Superior temporal gyrus (tissue), 1 donor: ENCODE data around the gene CDC37.
A peak's percentile ranks its signal among the peaks of the same experiment; 100 is the strongest.

Source experiments
- DNase-seq: peaks from one replicate; pipeline ENCODE4 v3.0.0-alpha.2; 2016; ENCODE audit errors: extremely low spot score

The CDC37 gene

DNA sequence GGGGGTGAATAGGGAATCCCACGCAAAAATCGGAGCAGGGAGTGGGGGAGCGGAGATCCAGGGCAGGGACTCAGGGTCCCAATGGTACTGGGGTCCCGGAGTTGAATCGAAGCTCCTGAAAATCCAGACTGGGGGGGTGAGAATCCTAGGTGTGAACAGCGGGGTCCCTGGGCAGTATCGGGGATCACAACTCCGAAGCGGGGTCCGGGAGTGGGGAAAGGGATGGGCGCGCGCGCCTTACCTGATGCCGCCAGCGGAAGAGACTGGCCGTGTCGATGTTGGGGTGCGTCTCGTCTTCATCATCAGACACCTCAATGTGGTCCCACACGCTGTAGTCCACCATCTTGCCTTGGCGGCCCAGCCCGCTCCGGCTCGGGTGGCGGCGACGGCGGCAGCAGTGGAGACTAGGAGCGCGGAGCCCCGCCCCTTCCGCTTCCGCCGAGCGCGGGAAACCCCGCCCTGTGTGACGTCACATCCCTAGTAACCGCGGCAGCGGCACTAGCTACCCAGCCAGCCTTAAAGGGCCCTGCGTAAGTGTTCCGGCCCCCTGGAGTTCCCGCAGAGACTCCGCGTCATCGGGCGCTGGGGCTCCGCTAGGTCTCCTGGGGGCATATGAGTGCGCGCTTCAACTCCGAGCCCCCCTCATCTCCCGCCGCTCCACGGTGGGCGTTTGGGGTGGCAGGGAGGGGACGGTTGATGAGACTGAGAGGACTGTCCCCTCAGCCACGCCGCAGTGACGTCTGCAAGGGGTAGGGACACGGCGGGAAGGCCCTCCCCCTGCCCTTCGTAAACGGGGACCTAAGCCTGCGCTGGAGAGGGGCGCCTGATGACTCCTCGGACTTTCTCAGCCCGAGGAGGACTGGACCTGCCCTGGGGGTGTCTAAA, at the start of gene CDC37:
Gene CDC37, minus strand, starts transcription at position 406 of the 885 bp plus-strand sequence. Its CDS starts 63 bp downstream, at position 343.
- DNase-seq = peak; percentile 97

DNA sequence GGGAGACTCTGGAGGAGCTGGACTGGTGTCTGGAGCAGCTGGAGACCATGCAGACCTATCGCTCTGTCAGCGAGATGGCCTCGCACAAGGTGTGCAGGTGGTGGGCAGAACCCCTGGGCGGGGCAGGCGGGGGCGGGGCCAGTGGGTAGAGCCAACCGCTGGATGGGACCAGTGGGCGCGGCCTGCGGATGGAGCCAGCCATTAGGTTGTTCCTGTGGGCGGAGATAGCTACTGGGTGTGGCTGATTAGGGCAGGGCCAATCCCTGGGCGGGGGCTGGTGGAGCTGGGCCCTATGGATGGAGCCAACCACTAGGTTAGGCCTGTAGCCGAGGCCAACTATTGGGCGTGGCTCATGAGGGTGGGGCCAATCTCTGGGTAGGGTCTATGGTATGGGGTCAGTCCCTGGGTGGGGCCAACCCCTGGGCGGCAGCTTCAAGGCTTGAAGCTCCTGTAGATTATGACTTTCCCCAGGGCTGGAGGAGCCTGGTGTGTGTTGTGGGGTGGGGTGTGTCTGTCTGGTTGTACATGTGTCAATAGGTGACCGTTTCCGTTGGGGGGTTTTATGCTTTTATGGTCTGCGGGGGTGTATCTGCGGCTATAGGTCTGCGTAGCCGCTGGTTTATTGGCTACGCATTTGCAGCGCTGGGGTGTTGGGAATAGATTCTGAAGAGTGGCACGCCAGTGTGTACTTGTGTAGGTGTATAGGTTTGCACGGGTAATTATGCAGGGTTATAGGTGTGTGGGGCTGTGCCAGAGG, 47.7 kb upstream of the CDC37 start:
- DNase-seq = no peak

DNA sequence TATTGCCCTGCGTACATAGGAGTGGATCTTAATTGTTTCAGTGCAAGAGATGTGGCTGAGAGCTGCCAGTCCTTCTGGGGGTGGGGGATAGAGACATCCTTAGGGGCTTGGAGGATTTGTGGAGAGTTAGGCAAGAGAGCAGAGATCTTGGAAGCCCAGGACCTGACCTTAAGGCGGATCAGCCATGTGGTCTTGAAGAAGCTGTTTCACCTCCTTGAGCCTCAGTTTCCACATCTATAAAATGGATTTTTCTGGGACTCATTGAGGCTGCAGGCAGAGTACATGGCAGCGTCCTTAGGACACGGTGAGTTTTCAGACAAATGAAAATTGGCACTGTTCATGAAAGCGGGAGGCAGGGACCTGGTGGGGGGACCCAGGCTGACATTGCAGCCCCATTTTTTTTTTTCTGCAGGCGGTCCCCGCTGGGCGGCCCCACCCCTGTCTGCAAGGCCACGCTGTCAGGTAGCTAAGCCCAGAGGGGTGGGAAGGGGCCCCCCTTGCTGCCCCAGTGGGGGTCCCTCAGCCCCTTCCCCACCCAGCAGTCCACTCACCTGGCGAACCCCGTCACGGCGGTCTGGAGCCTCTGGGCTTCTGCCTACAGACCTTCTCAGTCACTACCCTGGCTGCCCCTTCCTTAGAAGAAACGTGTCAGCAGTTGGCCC, 47.0 kb upstream of the CDC37 start:
- DNase-seq = no peak

DNA sequence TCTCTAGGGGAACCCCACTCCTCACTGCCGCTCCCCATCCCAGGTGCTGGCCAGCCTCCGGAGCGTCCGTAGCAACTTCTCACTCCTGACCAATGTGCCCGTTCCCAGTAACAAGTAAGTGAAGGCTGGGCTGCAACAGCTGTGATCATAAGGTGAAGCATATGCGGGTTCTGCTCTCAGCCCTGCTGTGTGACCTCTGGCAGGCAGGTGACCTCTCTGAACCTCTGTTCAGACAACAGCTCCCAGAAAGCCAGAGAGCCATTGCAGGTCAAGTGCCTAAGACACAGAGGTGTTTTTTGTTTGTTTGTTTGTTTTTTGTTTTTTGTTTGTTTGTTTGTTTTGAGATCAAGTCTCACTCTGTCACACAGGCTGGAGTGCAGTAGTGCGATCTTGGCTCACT, 45.7 kb upstream of the CDC37 start:
- DNase-seq = no peak

DNA sequence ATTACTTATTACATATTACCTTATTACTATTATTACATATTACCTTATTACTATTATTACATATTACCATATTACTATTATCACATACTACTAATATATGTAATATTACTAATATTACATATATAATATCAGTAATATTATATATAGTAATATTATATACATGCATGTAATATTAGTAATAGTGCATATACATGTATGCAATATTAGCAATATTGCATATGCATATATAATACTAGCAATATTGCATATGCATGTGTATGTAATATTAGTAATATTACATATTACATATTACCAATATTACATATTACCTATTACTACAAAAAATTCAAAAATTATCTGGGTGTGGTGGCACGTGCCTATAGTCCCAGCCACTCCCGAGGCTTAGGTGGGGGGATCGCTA, 39.4 kb upstream of the CDC37 start:
- no peak for DNase-seq

DNA sequence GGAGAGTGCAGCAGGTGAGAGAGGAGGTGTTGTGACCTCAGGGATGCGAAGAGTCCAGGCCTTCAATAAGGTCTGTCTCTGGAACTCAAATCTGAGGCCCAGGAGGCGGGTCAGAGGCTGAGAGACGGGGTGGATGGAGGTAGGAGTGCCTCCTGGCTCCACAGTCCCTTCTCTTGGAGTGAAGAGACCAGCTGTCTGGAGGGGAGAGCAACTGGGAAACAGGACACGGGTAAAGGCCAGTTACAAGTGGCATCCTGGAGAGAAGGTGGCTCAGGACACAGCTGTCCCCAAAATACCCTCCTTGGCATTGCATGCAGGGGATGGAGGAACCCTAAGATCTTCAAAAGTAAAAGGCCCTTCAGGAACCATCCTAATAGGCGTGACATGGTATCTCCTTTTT, 36.2 kb upstream of the CDC37 start:
- DNase-seq = no peak

DNA sequence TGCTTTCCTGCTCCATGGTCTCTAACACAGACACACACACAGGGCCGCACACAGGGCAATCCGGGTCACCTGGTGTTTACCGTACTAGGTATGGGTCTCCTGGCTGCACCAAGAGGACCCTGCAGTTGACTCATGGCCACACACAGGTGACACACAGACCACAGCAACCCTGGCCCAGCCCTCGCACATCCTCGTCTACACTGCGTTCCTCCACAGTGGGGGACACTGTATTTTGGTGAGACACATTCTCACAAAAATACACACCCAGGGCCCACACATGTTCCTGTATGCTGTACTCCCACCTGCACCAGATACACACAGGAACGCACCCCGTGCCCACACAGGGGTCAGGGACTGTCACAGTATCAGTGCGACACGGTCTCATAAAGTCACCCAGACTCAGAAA, 29.8 kb upstream of the CDC37 start:
- DNase-seq = no peak

DNA sequence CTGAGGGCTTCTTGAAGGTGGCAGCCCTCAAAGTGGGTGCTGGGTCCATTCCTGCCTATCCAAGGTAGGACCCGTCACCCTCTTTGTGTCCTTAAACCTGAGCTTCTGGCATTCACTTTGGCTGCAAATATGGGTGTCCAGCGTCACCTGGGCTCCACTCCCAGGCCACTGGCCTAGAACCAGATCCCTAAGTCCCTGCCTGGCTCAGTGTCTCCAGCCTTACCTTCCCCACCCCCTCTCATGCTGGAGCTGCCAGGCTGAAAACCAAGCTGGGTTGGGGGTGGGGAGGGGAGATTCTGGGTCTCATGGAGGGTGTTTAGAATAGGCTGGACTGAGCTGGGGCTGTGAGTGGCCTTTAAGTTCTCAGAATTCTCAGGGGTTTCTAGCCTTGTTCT, 29.4 kb upstream of the CDC37 start:
- DNase-seq = no peak

DNA sequence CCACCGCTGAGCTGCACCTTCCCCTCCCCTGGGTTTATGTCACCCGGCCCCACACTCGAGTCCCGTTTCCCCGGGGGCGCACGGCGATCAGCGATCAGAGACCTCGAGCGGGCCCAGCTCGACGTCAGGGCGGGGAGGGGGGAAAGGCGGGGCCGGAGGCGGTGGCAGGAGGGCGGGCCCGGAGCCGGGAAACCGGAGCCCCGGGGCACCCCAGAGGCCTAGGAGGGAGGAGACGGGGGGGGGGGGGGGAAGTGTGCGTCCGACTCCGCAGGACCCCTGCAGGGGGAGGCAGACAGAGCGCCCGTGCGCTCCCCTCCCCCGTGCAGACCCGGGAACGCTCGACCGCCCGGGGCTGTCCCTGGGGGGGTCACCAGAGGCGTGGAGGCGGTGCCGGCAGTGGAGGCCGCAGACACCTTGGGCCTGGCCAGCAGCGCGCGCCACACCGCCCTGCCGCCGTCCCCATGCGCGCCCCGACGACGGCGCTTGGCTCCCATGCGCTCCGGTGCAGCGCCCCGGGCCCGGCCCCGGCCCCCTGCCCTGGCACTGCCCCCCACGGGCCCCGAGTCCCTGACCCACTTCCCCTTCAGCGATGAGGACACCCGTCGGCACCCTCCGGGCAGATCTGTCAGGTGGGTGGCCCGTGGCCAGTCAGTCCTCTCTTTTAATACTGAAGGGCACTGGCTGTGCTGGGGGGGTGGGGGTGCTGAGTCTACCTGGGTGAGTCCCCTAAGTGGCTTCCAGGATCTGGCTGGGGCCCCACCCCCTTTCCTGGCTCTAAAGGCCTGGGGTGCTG, 28.8 kb upstream of the CDC37 start:
- DNase-seq = no peak

DNA sequence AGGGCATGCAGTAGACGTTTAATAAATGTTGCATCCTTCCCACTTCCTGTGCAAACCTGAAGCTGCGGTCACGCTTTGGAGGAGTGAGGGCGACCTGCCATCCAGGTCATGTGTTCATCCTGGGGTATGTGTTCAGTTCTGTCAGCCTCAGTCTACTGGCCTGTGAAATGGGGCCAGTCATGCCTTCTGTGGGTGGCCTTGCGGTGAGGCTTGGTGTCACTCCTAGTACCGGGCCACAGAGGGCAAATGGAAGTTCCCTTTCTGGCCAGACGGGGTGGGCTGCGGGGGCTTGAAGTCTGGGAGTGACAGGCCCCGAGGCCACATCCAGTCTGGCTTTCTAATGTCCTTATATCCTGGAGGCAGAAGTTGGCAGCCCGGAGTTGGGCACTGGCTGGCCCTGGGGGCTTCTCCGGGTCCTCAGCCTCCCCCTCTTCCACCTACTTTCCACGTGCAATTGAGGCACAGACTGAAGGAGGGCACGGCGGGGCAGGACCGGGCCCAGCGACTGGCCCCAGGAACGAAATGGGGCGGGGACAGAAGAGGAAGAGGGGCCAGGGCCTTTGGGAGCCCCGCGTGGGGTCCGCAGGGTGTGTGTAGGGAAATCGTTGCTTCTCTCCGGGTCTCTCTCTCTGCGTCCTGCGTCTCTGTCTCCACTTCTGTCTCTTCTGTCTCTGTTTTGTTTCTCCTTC, 28.1 kb upstream of the CDC37 start:
- no peak for DNase-seq

DNA sequence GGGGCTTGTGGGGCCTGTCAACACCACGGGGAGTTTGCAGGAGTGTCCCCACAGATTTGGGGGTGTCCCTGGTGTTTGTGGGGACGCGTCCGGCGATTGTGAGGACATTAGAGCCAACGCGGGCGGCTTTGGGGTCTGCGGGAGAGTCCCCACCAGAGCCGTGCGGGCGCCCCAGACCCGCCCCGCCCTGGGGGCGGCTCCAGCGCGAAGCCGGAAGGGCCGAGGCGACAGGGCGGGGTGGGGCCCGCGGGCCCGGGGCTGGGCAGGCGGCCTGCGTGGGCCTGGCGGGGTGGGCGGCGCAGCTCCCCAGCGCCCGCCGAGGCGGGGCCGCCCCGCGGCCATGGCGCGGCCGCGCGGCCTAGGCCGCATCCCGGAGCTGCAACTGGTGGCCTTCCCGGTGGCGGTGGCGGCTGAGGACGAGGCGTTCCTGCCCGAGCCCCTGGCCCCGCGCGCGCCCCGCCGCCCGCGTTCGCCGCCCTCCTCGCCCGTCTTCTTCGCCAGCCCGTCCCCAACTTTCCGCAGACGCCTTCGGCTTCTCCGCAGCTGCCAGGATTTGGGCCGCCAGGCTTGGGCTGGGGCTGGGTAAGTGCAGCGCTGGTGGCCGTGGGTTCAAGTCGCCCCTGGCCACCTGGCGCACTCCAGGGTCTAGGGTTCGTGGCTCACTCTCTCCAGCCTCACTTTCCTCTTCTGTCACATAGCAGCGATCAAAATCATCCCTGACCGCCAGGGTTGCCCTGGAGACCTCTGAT, 27.3 kb upstream of the CDC37 start:
- DNase-seq = no peak

DNA sequence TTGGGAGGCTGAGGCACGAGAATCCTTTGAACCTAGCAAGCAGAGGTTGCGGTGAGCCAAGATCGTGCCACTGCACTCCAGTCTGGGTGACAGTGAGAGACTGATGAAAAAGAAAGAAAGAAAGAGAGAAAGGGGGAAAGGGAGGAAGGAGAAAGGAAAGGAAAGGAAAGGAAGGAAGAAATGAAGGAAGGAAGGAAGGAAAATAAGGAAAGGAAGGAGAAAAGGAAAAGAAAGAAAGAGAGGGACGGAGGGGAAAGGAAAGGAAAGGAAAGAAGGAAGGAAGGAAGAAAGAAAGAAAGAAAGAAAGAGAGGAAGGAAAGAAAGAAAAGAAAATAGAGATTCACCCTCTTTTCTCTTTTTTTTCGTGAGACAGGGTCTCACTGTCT, 25.6 kb upstream of the CDC37 start:
- DNase-seq = no peak

DNA sequence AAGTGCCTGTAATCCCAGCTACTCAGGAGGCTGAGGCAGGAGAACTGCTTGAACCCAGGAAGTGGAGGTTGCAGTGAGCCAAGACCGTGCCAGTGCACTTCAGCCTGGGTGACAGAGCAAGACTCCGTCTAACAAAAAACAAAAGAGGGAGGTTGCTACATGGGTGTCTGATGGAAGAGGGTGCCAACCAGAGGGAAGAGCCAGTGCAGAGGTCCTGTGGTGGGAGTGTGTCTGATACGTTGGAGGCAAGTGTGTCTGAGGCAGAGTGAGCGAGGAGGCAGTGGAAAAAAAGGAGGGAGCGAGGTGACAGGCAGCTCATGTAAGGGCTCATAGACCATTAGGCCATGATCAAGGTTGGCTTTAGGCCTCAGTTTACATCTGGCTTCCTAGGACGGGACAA, 23.8 kb upstream of the CDC37 start:
- no peak for DNase-seq

DNA sequence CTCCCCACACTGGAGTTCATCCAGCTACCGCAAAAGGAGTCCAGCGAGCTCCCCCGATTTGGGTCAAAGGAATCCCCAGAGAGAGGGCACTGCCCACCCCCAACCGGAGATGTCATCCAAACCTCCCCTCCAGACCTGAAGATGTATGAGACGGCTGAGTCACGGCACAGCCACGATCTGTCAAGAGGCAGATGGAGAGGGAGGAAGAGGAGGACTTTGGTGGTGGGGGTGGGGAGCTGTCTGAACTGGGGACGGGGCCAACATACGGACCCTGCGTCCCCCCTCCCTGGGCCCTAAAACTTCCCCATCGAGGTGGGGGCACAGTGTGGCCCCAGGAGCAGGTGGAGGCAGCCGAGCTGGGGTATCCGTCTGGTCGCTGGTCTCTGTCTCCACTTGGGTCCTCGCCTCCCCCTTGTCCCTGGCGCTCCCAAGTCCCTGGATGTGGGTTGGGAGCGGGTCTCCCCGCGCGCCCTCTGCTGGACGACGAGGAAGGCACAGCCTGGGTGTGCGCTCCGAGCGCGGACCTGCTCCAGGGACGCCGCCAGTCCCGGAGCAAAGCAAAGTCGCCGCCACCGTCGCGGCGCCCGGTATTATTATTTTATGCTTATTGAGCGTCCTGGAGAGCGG, 20.8 kb upstream of the CDC37 start:
- DNase-seq = peak; percentile 77

DNA sequence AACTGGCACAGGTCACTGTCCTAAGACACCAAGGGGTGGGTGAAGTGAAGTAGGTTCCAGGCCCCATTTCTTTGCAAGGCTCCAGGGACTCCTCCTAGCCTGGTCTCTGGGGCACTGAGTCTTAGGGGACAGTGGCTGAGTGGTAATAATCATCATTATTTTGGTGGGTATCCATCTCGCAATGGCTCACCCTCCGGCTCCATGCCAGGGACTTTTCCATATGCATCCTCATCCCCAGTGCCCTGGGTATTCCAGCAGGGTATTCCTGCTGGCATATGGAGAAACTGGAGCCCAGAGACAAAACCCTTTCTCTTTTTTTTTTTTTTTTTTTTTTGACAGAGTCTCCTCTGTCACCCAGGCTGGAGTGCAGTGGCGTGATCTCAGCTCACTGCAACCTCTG, 19.5 kb upstream of the CDC37 start:
- no peak for DNase-seq

DNA sequence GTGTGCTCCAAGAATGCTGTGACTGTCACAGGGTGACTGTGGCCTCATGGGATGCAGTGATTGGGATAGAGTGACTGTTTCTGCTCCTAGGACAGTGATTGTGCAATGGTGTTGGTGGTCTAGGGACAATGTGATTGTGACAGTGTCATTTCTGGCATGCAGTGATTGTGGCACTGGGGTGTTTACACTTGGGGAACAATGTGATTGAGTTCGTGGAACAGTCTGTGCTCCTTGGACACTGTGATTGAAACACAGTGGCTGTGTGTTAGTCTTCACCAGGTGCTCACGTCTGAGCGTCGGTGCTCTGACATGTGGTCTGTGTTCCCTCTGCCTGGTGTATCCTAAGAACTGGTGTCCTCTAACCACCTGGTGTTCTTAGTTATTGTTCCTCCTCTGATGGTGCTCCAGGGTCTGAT, 18.7 kb upstream of the CDC37 start:
- no peak for DNase-seq

DNA sequence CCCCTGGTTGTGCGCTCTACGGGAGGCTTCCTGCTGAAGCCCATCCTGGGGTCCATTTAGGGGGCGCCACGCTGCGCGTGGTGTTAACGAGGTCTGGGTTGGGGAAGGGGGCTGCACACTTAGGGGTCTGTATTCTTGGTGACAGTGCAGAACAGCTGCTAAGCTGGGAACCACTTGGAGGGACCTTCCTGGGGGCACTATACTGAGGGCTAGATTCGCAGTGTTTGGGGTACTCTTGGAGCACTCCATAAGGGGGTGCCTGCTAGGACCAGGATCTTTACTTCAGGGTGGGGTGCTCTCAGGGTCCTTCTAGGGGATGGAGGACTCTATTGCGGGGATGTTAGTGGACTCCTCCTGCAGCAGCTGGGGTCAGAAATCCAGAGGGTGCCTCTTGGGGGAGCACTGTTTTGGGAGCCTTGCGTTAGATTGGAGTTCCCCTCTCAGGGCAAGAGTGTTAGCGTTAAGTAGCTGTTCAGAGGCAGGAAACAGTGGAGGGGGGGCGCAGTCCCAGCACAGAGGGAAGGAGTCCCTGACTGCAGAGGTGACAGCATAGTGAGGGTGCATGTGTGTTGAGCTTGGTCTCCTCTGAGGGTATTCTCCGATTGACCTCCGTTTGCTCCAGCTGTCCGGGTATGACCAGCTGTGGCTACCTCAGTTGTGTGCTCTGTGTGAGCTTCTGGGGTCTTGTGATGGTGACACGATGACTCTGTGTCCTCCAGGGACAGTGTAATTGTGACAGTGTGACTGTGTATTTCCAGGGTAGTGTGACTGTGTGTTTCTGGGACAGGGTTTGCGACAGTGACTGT, 18.1 kb upstream of the CDC37 start:
- DNase-seq = no peak

DNA sequence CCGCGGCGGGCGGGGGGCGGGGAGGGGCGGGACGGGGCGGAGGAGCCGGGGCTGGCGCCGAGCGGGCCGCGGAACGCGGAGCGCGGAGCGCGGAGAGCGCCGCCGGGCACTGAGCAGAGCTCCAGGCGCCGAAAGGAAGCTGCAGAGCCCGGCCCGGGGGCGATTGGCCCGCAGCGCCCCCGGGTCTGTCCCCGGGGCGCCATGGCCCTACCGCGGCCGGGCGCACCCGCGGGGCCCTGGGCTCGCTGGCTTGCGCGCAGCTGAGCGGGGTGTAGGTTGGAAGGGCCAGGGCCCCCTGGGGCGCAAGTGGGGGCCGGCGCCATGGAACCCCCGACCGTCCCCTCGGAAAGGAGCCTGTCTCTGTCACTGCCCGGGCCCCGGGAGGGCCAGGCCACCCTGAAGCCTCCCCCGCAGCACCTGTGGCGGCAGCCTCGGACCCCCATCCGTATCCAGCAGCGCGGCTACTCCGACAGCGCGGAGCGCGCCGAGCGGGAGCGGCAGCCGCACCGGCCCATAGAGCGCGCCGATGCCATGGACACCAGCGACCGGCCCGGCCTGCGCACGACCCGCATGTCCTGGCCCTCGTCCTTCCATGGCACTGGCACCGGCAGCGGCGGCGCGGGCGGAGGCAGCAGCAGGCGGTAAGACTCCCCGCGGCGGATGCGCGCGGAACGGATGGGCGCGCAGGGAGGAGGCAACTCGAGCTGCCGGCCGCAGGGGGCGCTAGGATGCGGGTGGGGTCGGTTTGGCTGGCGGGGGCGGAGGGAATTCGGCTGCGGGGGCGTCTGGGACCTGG, 17.3 kb upstream of the CDC37 start, which contains the start of gene PDE4A:
Gene PDE4A, plus strand, starts transcription at position 95 of the 796 bp plus-strand sequence. Its CDS starts 227 bp downstream, at position 322.
- DNase-seq = no peak
